Measurements from ENCODE around the gene MAP3K9. TPM values are rescaled to one million over a fixed set of nuclear protein-coding genes. Genes with fewer than 3 reads are reported as not detected.

Gene MAP3K9
- total and polyA plus RNA-seq, 12 donors: 0.37 to 2.4 (median 1.4) TPM

GRCh38 chr14:70718383-70719118 is 90.8 kb downstream of the MAP3K9 start:
- WGBS, 2 donors: 81 to 82% methylated on average over 8 of the region's 8 CpGs
- H3K4me1 ChIP-seq: peaks cover 0 to 10% (median 8%) of the 10 kb centered on the region in 9 donors
- no peak for DNase-seq
- peaks cover 0 to 16% (median 8%) of the 10 kb centered on the region in 7 donors for H3K27me3 ChIP-seq
- no peak overlapping the region for H3K4me3 ChIP-seq
- H3K27ac ChIP-seq: no peak overlapping the region
- no peak for ATAC-seq
- H3K36me3 ChIP-seq: no peaks in the 10 kb centered on the region
- no peaks in the 10 kb centered on the region for H3K9me3 ChIP-seq
- TF ChIP-seq CTCF (IDR thresholded peaks at IDR 0.05): no peak
- intact Hi-C loops (cut with DNase I): loop anchor here in 7 of 10 donors (5.0 to 10.0 kb wide), 4 partner anchors 94 to 671 kb away; no protein-coding TSS in a partner anchor

GRCh38 chr14:70716958-70717357 is 92.4 kb downstream of the MAP3K9 start:
- DNase-seq: no peak
- intact Hi-C loops (cut with DNase I): loop anchor here in 7 of 10 donors (5.0 to 10.0 kb wide), 4 partner anchors 92 to 670 kb away; no protein-coding TSS in a partner anchor
- Histone ChIP-seq H3K27me3 (peaks cover 0 to 16% (median 8%) of the 10 kb centered on the region in 7 donors), H3K4me3 (no peak overlapping the region), H3K4me1 (peaks cover 0 to 21% (median 12%) of the 10 kb centered on the region in 9 donors), H3K9me3 (no peaks in the 10 kb centered on the region), H3K36me3 (no peaks in the 10 kb centered on the region), H3K27ac (no peak overlapping the region)
- no peak for TF ChIP-seq CTCF (IDR thresholded peaks at IDR 0.05)
- WGBS, 2 donors: 23 to 32% methylated on average over 1 of the region's 1 CpG
- ATAC-seq: no peak

GRCh38 chr14:70716483-70716882 is 92.8 kb downstream of the MAP3K9 start:
- H3K27ac ChIP-seq: no peak overlapping the region
- no peaks in the 10 kb centered on the region for H3K36me3 ChIP-seq
- peaks cover 0 to 21% (median 12%) of the 10 kb centered on the region in 9 donors for H3K4me1 ChIP-seq
- WGBS, 2 donors: 22 to 29% methylated on average over 5 of the region's 5 CpGs
- ATAC-seq (no peak), DNase-seq (no peak)
- no peaks in the 10 kb centered on the region for H3K9me3 ChIP-seq
- peaks cover 0 to 16% (median 8%) of the 10 kb centered on the region in 7 donors for H3K27me3 ChIP-seq
- no peak overlapping the region for H3K4me3 ChIP-seq
- intact Hi-C loops (cut with DNase I): loop anchor here in 7 of 10 donors (5.0 to 10.0 kb wide), 4 partner anchors 92 to 669 kb away; no protein-coding TSS in a partner anchor
- no peak for TF ChIP-seq CTCF (IDR thresholded peaks at IDR 0.05)

GRCh38 chr14:70714055-70714550 is 95.2 kb downstream of the MAP3K9 start:
- H3K4me3 ChIP-seq: peak overlapping the region in 1 of 10 donors; percentile 1
- H3K27me3 ChIP-seq: peaks cover 0 to 16% (median 8%) of the 10 kb centered on the region in 7 donors
- no peaks in the 10 kb centered on the region for H3K36me3 ChIP-seq
- peak; percentile 47 to 81 (median 72) for TF ChIP-seq CTCF (IDR thresholded peaks at IDR 0.05)
- ATAC-seq (peak in 5 of 8 donors; percentile 23 to 49 (median 38)), DNase-seq (peak in 1 of 2 donors; percentile 50)
- no peaks in the 10 kb centered on the region for H3K9me3 ChIP-seq
- peaks cover 0 to 22% (median 12%) of the 10 kb centered on the region in 9 donors for H3K4me1 ChIP-seq
- intact Hi-C loops (cut with DNase I): loop anchor here in 9 of 10 donors (1.0 to 10.0 kb wide), 8 partner anchors 67 to 897 kb away; no protein-coding TSS in a partner anchor
- 17 to 19% methylated on average over 8 of the region's 8 CpGs for WGBS, 2 donors
- H3K27ac ChIP-seq: peak overlapping the region in 2 of 10 donors; percentile 29 to 73

Measured in heart right ventricle (tissue), 16 donors.